Skeletal muscle satellite cell (primary cell): ENCODE data around the gene TBR1.

Experiments
- H3K27me3 ChIP-seq: 2 replicates; pipeline ENCODE4 v1.7.0; 2013; ENCODE audit warnings: low read length; ENCODE audit not compliant: control insufficient read depth, insufficient read depth
- H3K36me3 ChIP-seq: 2 replicates; pipeline ENCODE4 v1.7.0; 2013; ENCODE audit warnings: mild to moderate bottlenecking, control low read depth, low read length; ENCODE audit not compliant: insufficient read depth
- H3K4me1 ChIP-seq: 2 replicates; pipeline ENCODE4 v1.7.0; 2013; ENCODE audit warnings: low read length; ENCODE audit not compliant: control insufficient read depth, insufficient read depth
- H3K4me2 ChIP-seq: 2 replicates; pipeline ENCODE4 v1.7.0; 2013; ENCODE audit warnings: mild to moderate bottlenecking, low read length
- H3K4me3 ChIP-seq: 2 replicates; pipeline ENCODE4 v1.7.0; 2013; ENCODE audit warnings: low read length
- H3K9ac ChIP-seq: 2 replicates; pipeline ENCODE4 v1.7.0; 2013; ENCODE audit warnings: mild to moderate bottlenecking, low read depth, low read length, moderate library complexity
- H3K9me3 ChIP-seq: replicated peaks from 2 replicates; pipeline ENCODE4 v1.7.0; 2013; ENCODE audit warnings: mild to moderate bottlenecking, control low read depth, low read length

TBR1 gene

DNA sequence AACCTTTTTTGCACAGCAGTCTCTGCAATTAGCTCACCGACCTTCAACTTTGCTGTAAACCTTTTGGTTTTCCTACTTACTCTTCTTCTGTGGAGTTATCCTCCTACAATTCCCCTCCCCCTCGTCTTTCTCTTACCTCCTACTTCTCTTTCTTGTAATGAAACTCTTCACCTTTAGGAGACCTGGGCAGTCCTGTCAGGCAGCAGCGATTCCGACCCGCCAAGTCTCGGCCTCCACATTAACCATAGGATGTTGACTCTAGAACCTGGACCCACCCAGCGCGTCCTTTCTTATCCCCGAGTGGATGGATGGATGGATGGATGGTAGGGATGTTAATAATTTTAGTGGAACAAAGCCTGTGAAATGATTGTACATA lies 8.3 kb downstream of the TBR1 start:
- Histone ChIP-seq H3K4me3 (no peak overlapping the region), H3K36me3 (no peaks in the 10 kb centered on the region), H3K9ac (no peak overlapping the region), H3K9me3 (no peaks in the 10 kb centered on the region), H3K4me1 (peaks cover 6% of the 10 kb centered on the region), H3K27me3 (peaks cover 81% of the 10 kb centered on the region), H3K4me2 (peak overlapping the region; percentile 90)

DNA sequence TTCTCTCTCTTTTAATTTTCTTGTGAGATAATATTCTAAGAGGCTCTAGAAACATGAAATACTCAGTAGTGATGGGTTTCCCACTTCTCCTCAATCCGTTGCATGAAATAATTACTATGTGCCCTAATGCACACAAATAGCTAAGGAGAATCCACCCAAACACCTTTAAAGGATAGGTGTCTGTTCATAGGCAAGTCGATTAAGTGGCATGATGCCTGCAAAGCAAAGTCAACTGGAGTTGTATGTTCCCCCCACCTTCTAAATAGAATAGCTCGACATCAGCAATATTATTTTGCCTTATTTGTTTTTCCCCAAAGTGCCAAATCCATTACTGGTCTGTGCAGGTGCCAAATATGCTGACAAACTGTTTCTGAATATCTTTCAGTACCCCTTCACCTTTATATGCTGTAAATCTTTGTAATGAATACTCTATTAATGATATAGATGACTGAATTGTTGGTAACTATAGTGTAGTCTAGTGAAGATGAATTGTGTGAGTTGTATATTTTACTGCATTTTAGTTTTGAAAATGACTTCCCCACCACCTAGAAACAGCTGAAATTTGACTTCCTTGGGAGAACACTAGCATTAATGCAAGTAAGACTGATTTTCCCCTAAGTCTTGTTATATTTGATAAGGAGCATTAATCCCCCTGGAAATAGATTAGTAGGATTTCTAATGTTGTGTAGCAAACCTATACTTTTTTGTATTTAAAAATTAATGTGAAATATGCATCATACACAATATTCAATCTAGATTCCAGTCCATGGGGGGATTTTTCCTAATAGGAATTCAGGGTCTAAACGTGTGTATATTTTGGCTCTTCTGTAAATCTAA lies 9.0 kb downstream of the TBR1 start:
- H3K36me3 ChIP-seq, result no peaks in the 10 kb centered on the region
- H3K27me3 ChIP-seq, result peaks cover 73% of the 10 kb centered on the region
- no peak overlapping the region for H3K4me3 ChIP-seq
- peaks cover 6% of the 10 kb centered on the region for H3K4me1 ChIP-seq
- no peaks in the 10 kb centered on the region for H3K9me3 ChIP-seq
- no peak overlapping the region for H3K9ac ChIP-seq
- no peak overlapping the region for H3K4me2 ChIP-seq

DNA sequence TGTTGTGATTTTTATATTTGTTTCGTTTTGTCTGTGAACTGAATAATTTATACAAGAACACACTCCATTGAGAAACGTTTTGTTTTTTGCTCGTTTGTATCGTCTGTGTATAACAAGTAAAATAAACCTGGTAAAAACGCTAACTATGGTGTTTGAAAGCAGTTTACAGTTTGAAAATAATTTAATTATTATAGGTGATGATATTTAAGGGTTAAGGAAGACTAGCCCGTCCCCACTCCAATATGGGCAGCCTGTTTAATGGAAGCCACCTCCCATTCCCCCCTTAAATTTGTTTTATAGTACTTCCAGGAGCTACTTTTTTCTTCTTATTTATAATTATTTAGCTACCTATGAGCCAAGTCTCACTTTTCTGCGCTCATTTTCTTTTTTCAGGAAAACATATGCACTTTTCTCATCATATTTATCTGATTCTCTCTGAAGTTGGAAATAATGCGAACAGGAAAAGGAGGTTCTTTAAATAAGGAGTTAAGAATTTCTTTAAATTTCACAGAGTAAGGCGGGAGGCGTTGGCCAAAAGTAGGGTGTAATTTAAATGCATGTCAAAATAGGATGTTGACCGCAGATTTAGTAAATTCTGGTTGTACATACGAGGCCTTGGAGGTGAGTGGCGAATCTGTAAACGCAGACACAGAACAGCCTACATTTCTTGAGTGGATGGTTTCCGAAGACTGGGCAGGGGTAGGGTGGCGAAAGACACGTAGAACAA lies 9.8 kb downstream of the TBR1 start:
- H3K4me3 ChIP-seq, result no peak overlapping the region
- H3K4me1 ChIP-seq, result peaks cover 6% of the 10 kb centered on the region
- no peak overlapping the region for H3K9ac ChIP-seq
- peaks cover 68% of the 10 kb centered on the region for H3K27me3 ChIP-seq
- H3K9me3 ChIP-seq, result no peaks in the 10 kb centered on the region
- no peaks in the 10 kb centered on the region for H3K36me3 ChIP-seq
- H3K4me2 ChIP-seq, result no peak overlapping the region

DNA sequence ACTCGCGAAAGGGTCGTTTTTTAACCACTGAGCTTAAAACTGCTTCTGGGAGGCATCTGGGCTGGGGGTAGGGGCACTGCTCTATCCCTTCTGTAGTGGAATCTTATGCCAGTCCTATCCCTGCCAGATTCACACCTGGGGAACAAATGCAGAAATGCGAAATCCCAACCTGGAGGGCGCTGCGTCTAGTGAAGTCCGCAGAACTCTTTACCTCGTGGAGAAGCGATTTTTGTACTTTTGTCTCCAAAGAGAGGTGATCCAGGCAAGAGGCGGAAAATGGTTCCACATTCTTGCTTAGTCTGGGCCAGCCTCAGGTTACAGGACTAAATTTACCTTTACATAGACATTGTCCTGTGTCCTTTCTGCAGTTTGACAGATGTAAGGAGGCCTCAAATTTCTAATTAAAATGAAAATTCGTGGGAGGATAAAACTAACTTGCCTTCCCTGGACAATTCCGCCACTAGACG lies 10.4 kb downstream of the TBR1 start:
- H3K4me3 ChIP-seq, result peak overlapping the region; percentile 64
- peaks cover 62% of the 10 kb centered on the region for H3K27me3 ChIP-seq
- no peaks in the 10 kb centered on the region for H3K9me3 ChIP-seq
- peaks cover 6% of the 10 kb centered on the region for H3K4me1 ChIP-seq
- no peak overlapping the region for H3K9ac ChIP-seq
- H3K36me3 ChIP-seq, result no peaks in the 10 kb centered on the region
- H3K4me2 ChIP-seq, result peak overlapping the region; percentile 82

DNA sequence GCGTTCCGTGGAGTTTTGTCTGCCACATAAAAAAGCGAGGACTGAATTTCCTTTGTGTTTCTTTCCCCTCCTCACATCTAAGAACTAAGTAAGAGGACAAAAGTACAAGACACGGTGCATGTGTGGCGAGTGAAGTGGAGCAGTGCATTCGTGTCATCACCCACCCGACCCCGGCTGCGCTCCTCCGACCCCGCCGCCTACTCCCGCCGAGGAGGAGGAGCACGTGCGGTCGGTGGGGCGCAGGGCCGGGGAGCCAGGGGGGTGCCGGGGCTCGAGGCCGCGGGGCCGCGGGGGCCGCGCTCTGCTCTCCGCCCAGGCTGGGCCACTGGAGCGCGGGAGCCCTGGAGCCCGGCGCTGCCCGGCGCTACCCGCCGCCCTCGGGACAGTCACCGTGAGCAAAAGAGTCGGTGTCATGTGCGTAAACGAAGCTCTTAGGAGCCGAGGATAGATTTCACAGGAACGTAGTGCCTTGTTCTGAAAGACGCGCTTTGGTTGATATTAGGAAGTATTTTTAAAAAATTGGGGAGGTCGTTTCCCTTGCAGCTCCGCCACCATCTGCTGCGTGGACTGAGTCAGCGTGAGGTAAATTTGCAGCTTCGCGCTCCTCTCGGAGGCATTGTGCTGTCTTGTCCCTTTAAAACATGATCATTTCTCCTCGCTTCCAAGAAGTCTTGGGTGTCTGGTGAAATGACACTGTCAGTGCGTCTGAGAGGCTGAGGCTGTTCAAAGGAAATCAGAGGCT lies 11.0 kb downstream of the TBR1 start:
- Histone ChIP-seq H3K9me3 (no peaks in the 10 kb centered on the region), H3K36me3 (no peaks in the 10 kb centered on the region), H3K4me3 (peak overlapping the region; percentile 64), H3K27me3 (peaks cover 60% of the 10 kb centered on the region), H3K9ac (no peak overlapping the region), H3K4me2 (peak overlapping the region; percentile 82), H3K4me1 (peaks cover 6% of the 10 kb centered on the region)

DNA sequence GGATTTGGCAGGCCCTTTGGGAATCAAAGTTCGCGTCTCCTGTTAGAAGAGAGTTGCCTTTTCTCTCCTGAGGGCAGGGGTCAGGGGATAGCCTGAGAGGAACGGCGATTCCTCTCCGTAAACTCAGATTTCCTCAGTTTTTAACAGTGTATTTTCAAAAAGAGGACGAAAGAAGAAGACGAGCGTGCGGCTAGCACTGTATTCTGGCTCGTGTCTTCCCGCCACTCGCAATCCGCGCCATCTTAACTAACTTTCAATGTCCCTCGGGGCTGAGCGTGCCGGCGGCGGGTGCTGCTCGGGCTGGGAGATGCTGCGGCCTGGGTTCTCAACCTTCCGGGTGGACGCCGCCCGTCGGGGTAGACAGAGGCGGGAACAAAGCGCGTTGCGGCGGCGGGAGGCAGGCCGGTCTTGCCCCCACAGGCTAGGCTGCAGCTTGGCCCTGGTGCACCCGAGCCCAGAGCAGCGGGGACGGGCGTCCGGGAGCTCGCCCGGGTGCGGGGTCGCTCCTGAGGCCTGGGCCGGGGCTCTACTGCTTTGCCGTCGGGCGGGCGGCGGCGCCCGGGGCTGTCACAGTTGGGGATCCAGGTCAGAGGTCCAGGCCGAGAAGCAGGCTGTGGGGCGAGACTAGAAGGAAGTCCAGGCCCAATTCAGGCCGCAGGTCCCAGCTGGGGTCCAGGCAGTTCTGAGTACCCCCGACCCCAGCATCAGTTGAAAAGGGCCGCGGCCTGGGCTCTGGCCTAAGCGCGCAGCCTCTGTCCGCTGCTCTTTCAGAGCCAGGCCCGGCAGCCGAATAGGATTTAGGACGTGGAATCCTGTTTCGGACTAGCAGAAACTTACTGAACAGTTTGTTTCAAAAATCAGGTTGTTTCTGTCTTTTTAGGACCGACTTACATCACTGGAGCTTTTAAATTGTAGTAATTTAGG lies 11.8 kb downstream of the TBR1 start:
- peaks cover 54% of the 10 kb centered on the region for H3K27me3 ChIP-seq
- no peaks in the 10 kb centered on the region for H3K36me3 ChIP-seq
- H3K4me2 ChIP-seq, result peak overlapping the region; percentile 82
- H3K4me3 ChIP-seq, result peak overlapping the region; percentile 64
- no peak overlapping the region for H3K9ac ChIP-seq
- no peaks in the 10 kb centered on the region for H3K9me3 ChIP-seq
- peaks cover 6% of the 10 kb centered on the region for H3K4me1 ChIP-seq

DNA sequence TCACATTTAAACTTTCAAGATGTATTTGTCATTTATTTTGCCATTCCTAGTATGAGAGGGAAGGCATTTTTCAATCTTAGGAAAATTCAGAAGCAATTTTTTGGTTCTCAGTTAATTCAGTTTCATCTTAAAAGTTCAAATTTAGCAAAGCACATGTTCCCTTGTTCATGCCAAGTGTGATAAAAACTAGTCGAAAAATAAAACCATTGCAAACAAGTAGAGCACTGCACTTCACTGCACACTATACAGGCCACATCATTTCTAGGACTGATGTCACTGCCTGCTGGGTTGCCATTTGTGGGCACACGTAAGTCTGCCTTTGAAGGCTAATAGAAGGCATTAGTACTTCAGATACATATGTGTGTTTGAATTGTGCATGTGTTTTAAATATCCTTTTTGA lies 14.3 kb downstream of the TBR1 start:
- no peak overlapping the region for H3K9ac ChIP-seq
- H3K27me3 ChIP-seq, result peaks cover 29% of the 10 kb centered on the region
- H3K4me1 ChIP-seq, result no peaks in the 10 kb centered on the region
- no peaks in the 10 kb centered on the region for H3K36me3 ChIP-seq
- no peak overlapping the region for H3K4me2 ChIP-seq
- H3K9me3 ChIP-seq, result no peaks in the 10 kb centered on the region
- H3K4me3 ChIP-seq, result no peak overlapping the region

DNA sequence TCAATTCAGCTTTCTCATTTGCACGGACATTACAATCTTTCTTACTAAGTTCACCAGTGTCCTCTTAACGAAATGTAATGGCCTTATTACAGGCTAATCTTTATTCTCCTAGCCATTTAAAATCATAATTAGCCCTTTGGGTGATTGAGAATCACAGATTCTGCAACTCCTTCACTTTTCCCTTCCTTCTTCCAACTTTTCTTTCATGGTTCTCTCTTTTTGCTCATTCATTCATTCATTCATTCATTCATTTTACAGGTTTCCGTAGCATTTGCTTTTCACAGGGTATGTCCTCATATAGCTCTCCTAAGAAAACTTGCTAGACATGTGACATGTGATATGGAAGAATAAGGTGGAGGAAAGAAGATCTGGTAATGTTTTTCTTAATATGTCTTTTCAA lies 16.0 kb downstream of the TBR1 start:
- Histone ChIP-seq H3K36me3 (no peaks in the 10 kb centered on the region), H3K4me1 (peaks cover 7% of the 10 kb centered on the region), H3K4me2 (no peak overlapping the region), H3K9ac (no peak overlapping the region), H3K27me3 (peaks cover 16% of the 10 kb centered on the region), H3K9me3 (no peaks in the 10 kb centered on the region), H3K4me3 (no peak overlapping the region)

DNA sequence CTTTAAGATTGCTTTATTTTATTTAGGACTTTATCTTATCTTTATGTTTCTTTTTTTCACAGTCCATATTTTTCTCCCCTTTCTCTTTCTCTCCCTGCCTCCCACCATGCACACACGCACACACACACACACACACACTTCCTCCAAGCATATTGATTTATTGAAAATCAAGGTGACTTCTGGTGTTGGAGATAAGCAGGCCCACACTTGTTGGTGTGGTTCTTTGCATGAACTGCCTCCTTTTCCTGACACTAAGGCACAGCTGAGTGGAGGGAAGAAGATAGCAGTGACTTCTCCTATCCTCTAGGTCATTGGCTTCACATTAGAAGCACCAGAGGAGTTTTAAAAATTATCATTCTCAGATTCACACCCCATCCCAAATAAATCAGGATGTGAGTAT lies 18.0 kb downstream of the TBR1 start:
- peaks cover 8% of the 10 kb centered on the region for H3K27me3 ChIP-seq
- no peak overlapping the region for H3K4me2 ChIP-seq
- H3K9ac ChIP-seq, result no peak overlapping the region
- H3K4me3 ChIP-seq, result no peak overlapping the region
- H3K9me3 ChIP-seq, result no peaks in the 10 kb centered on the region
- H3K36me3 ChIP-seq, result no peaks in the 10 kb centered on the region
- peaks cover 8% of the 10 kb centered on the region for H3K4me1 ChIP-seq

DNA sequence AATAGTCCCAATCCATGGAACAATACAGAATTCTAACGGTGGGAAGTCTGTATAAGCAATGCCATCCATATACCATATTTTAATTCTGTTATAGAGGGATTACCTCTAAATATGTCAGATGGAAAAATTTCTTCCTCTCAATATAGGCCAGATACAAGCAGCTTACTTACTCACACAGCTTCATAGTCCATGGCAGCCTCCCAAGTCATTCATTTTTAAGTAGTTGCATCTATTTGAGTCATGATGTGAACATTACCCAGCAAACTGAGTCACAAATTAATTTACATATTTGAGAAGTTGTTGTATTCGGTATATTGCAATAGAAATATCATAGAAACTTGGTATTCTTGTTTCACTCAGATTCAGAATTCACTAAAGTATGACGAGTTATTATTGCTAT lies 20.3 kb downstream of the TBR1 start:
- Histone ChIP-seq H3K9ac (no peak overlapping the region), H3K36me3 (no peaks in the 10 kb centered on the region), H3K27me3 (peaks cover 6% of the 10 kb centered on the region), H3K4me3 (no peak overlapping the region), H3K9me3 (no peaks in the 10 kb centered on the region), H3K4me1 (peaks cover 8% of the 10 kb centered on the region), H3K4me2 (no peak overlapping the region)
